GF-D8 (cell line): ENCODE data around the gene FNDC7.
"Not testable (repeated sequence)": the region's sequence is repeated elsewhere in the genome, so short reads cannot be mapped to it uniquely, and the experiment has no call there.

ENCODE experiments used
- DNase-seq: peaks from one replicate; lab custom pipeline; 2025; lab: John Stamatoyannopoulos, UW

FNDC7 gene, protein sequence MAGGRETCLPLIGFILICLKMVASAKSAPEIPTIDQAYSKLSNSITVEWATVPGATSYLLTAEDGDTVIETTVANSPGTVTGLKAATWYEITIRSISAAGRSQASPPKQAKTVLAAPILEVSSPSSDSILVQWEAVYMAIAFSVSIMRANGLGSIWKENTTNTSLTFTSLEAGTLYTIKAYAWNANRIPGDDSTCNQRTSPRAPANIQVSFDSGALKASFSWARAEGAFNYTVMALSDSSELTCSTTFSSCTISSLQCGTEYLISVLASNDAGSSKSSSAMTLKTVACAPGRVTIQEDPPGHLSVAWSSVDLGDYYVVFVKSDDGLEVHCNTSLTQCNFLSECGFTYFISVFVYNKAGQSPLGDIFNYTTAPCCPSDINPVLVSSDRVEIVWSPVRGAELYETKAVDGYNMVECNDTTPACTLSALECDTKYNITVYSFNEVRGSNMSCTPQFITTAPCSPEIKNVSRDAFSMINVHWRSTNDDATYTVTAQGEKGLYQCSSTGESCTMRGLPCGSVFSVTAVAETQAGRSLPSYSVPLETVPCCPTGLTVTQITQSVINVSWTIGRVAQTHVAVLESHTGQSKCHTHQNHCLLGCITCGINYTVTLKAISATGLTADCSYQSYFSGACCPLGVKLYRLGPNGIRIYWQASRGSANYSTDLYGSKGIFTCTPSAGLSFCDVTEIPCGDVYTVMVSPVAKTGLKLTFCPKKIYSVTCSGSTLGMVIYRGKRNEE

GRCh38 chr1:108712606-108713150 is at the start of gene FNDC7:
FNDC7 (plus strand) TSS chr1:108712908; CDS start chr1:108712934, 26 bp downstream.
- DNase-seq, result no peak

DNA sequence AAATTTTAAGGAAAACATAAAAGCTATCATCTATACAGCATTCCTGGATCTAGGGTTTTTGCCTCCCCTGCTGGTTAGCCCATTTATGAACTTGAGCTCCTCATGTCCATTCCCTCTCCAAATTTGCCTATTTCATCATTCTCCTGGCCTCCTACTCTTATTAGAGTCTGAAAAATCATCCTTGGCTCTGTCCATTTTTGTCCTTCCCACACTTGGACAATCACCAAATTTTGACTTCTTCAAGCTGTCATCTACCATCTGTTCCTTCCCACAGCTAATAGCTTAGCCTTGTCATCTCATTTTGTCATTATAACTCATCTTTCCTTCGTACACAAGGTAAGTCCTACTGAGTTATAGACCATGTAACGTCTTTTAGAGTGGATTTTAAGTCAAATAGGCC is 49.6 kb upstream of the FNDC7 start:
- DNase-seq, result no peak

DNA sequence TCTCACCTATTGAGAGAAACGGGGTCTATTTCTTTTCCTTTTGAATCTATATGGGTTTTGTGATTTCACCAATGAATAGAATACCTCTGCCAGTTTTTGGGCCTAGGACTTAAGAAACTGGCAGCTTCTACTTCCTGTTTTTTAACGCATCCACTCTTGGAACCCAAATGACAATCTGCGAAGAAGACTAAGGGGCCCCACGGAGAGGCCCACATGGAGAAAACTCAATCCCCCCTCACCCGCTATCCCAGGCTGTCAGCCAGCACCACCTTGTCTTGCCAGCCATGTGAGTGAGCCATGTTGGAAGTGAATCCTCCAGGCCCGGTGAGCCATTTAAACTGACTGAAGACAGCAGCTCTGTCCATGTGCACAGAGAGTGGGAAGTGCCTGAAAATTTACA is 48.2 kb upstream of the FNDC7 start:
- DNase-seq, result no peak

- no peak for DNase-seq
Observed at GRCh38 chr1:108665067-108665466, 47.6 kb upstream of the FNDC7 start.

- no peak for DNase-seq
Observed at GRCh38 chr1:108665771-108666170, 46.9 kb upstream of the FNDC7 start.

DNA sequence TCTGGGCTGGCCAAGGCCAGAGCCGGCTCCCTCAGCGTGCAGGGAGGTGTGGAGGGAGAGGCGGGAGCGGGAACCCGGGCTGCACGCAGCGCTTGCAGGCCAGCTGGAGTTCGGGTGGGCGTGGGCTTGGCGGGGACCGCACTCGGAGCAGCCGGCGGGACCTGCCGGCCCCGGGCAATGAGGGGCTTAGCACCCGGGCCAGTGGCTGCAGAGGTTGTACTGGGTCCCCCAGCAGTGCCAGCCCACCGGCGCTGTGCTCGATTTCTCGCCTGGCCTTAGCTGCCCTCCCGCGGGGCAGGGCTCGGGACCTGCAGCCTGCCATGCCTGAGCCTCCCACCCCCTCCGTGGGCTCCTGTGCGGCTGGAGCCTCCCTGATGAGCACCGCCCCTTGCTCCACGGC is 45.3 kb upstream of the FNDC7 start:
- not testable (repeated sequence) for DNase-seq

DNA sequence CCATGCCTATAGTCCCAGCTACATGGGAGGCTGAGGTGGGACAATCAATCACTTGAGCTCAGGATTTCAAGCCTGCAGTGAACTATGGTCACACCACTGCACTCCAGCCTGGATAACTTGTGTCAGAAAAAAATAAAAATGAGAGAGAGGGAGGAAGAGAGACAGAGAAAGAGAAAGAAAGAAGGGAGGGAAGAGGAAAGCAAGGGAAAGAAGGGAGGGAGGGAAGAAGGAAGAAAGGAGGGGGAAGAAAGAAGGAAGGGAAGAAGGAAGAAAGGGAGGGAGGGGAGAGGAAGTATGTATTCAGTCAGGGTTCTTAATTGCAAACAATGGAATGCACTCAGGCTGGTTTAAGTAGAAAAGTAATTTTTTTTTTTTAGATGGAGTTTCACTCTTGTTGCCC is 43.9 kb upstream of the FNDC7 start:
- no peak for DNase-seq

DNA sequence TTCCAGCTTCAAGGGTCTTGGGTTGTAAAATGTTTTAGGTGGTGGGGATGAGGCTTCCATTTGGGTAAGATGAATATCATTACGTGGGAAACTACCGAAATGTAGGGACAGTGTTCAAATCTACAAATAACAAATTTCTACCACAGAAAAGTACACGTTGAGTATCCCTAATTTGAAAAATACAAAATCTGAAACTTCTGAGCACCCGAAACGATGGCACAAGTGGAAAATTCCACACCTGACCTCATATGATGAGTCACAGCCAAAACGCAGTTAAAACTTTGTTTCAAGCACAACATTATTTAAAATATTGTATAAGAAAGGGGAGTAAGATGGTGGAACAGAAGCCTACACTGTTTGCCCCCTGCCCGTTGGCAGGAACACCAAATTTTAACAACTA is 43.0 kb upstream of the FNDC7 start:
- DNase-seq, result no peak

DNA sequence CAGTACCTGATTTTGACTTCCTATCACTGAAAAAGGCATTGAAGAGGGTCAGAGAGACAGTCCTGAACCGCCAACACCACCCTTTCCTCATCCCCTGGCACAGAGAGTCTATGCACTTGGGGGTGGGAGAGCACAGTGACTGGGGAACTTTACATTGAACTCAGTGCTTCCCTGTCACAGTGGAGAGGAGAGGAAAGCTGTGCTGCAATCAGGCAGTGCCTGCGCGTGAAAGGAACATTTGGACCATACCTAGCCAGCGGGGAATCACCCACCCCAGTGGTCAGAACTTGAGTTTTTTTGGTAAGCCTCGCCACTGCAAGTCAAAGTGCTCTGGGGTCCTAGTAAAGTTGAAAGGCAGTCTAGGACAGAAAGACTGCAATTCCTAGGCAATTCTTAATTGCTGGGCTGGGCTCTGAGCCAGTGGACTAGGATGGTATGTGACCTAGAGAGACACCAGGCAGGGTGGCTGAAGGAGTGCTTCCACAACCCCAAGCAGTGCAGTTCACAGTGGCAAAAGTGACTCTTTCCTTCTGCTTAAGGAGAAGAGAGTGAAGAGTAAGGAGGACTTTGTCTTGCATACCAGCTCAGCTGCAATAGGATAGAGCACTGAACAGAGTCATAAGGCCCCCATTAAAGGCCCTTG is 42.5 kb upstream of the FNDC7 start:
- no peak for DNase-seq

GRCh38 chr1:108671143-108671542 is 41.6 kb upstream of the FNDC7 start:
- DNase-seq, result no peak

GRCh38 chr1:108678706-108679105 is 34.0 kb upstream of the FNDC7 start:
- no peak for DNase-seq

GRCh38 chr1:108679586-108680213 is 33.0 kb upstream of the FNDC7 start:
- DNase-seq, result no peak

GRCh38 chr1:108681701-108682100 is 31.0 kb upstream of the FNDC7 start:
- not testable (repeated sequence) for DNase-seq

DNA sequence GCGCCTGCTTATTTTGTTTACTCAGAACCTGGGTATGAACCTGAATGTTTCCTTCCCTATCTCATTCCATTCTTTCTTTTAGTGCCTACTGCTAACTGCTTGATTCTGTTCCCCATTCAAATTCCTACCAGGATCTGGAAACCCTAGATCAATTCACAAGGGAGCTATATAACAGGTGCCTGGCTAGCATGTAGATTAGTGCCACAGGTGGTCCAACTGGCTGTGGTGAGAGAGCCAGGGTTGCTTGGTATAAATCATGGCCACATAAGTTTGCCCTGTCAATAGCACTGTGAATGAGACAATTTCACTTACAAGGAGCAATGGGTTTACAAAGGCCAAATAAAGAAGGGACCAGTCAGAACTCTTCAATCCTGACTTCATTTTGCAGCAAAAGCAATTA is 27.2 kb upstream of the FNDC7 start:
- DNase-seq, result no peak

- no peak for DNase-seq
Observed at GRCh38 chr1:108686614-108687313, 25.9 kb upstream of the FNDC7 start.

DNA sequence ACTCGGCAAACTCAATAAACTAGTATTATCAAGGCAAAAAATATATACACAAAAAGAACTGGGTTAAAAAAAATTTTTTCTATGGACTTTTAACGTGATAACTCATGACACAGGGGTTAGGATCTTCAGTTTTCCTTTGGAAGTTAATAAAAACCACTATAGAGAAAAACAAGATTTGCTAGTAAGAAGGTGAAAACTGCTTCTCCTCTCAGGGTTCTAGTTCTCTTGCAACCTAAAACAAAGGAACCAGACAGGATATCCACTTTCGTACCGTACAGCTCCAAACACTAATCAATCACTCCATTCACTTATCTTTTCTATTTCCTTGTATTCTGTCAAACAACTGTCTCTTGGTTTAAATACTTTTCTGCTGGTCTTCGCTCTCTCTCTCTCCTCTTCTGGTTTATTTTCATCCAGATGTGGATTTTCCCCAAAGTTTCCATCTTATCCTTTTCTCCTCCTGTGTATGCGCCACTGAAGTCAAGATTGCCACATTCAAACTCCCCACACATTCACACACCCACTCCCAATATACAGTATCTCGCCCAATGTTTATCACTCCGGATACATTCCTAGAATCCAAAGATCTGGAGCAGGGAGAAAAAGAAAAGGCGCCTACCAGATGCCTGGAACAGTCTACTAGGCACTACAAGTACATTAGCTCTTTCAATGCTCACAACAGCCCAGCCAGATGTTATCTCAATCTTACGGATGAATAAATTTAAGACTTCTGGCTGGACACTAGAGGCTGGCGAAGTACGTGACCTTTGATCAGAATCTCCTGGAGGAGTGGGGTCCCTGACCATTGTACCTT is 21.4 kb upstream of the FNDC7 start:
- no peak for DNase-seq

GRCh38 chr1:108691942-108692723 is 20.6 kb upstream of the FNDC7 start, which contains the start of gene PRPF38B:
PRPF38B (plus strand) TSS chr1:108692310; CDS start chr1:108692592, 282 bp downstream.
- DNase-seq, result peak; percentile 82

DNA sequence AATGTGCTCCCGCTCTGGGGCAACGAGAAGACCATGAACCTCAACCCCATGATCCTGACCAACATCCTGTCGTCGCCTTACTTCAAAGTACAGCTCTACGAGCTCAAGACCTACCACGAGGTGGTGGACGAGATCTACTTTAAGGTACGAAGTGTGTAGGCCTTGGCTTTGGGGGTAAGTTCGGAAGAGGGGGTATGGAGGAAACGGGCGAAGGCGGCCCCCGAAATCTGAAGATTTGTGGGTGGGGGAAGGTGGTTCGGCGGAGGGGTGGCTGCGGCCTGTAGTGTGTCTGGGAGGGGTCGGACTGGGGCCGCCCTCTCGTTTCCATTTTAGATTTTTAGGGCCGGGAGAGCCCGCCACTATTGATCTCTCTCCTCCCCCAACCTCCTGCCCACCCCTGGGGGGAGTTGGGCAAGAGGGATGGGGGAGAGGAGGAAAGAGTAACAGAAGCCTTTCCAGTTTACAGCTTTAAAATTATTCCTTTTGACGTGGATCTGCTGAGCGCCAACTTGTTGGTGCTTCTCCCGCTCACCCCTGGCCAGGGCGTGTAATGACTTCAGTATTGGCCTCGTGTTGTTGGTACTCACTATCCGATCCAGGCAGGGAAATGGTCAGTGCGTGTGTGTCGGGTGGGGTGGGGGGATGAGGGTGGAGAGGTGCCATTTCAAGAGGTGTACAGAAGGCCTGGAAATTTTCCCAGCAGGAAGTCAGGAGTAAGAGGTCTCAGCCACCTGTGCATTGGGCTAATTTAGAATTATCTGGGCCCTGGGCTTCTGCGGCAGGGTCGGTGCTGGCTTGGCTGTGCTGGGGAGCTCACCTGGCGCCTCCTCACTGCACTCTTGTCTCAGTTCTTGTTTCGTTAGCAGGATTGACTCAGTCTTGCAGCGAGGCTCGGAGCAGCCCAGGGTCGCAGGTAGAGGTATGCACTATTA is 19.7 kb upstream of the FNDC7 start:
- DNase-seq, result peak; percentile 73

DNA sequence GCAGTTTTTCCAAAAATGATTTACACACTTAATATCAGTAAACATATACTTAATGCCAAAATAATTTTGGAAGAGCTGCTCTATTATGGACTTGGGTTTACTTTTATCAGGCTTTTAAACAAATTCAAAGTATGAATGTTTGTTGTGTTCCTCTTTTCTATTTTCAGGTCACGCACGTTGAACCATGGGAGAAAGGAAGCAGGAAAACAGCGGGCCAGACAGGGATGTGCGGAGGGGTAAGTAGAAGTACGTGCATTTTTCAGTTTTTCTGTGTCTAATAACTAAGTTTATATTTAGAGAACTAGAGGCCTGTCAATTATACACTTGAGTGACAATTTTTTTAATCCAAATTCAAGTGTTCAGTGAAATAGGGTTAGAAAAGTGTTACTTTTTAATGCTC is 17.2 kb upstream of the FNDC7 start:
- no peak for DNase-seq
